NOMO-1 treated with DMSO at 0.1 percent for 48 hours (cell line): ENCODE measurements around the gene PTPRR.
"Not testable (repeated sequence)": the region's sequence is repeated elsewhere in the genome, so short reads cannot be mapped to it uniquely, and the experiment has no call there.

Experiments
- DNase-seq: peaks from one replicate; lab custom pipeline; 2025; ENCODE audit not compliant: unreplicated experiment; lab: John Stamatoyannopoulos, UW

The PTPRR gene

GRCh38 chr12:70752327-70752726 is 168.2 kb downstream of the PTPRR start:
- no peak for DNase-seq

- no peak for DNase-seq
Measured at GRCh38 chr12:70749931-70750330, 170.6 kb downstream of the PTPRR start.

GRCh38 chr12:70748809-70749208 is 171.7 kb downstream of the PTPRR start:
- no peak for DNase-seq

GRCh38 chr12:70747445-70748260 is 172.9 kb downstream of the PTPRR start:
- DNase-seq = no peak

- DNase-seq = no peak
Measured at GRCh38 chr12:70745048-70745447, 175.5 kb downstream of the PTPRR start.

- no peak for DNase-seq
Measured at GRCh38 chr12:70744178-70744577, 176.4 kb downstream of the PTPRR start.

GRCh38 chr12:70741256-70741655 is 179.3 kb downstream of the PTPRR start:
- no peak for DNase-seq

- no peak for DNase-seq
Measured at GRCh38 chr12:70739756-70740155, 180.8 kb downstream of the PTPRR start.

- DNase-seq = no peak
Measured at GRCh38 chr12:70736351-70737133, 184.0 kb downstream of the PTPRR start.

GRCh38 chr12:70735197-70735596 is 185.3 kb downstream of the PTPRR start:
- DNase-seq = not testable (repeated sequence)

GRCh38 chr12:70733385-70733784 is 187.2 kb downstream of the PTPRR start:
- DNase-seq = peak; percentile 26

- no peak for DNase-seq
Measured at GRCh38 chr12:70732287-70732686, 188.3 kb downstream of the PTPRR start.

GRCh38 chr12:70730675-70731180 is 189.8 kb downstream of the PTPRR start:
- DNase-seq = no peak

- DNase-seq = peak; percentile 1
Measured at GRCh38 chr12:70724444-70724843, 196.1 kb downstream of the PTPRR start.

- DNase-seq = peak; percentile 0
Measured at GRCh38 chr12:70722584-70723343, 197.8 kb downstream of the PTPRR start.

GRCh38 chr12:70721656-70722357 is 198.7 kb downstream of the PTPRR start:
- no peak for DNase-seq

- no peak for DNase-seq
Measured at GRCh38 chr12:70721216-70721615, 199.3 kb downstream of the PTPRR start.

- peak; percentile 40 for DNase-seq
Measured at GRCh38 chr12:70719672-70720420, 200.7 kb downstream of the PTPRR start.

GRCh38 chr12:70719071-70719470 is 201.5 kb downstream of the PTPRR start:
- DNase-seq = no peak

- no peak for DNase-seq
Measured at GRCh38 chr12:70711831-70712230, 208.7 kb downstream of the PTPRR start.
